Measurements from ENCODE around the gene C2CD5.
"Not testable (repeated sequence)": the region's sequence is repeated elsewhere in the genome, so short reads cannot be mapped to it uniquely, and the experiment has no call there.

The C2CD5 gene

GRCh38 chr12:22544038-22544979 is at the start of gene C2CD5:
TSS of gene C2CD5 (minus strand) at chr12:22544542. CDS start at chr12:22544150, 392 bp downstream.
- DNase-seq = peak; percentile 96 to 97

- no peak for DNase-seq
Measured at GRCh38 chr12:22593864-22594263, 49.5 kb upstream of the C2CD5 start.

GRCh38 chr12:22588817-22589216 is 44.5 kb upstream of the C2CD5 start:
- DNase-seq = no peak

GRCh38 chr12:22578328-22578727 is 34.0 kb upstream of the C2CD5 start:
- no peak for DNase-seq

GRCh38 chr12:22577667-22578066 is 33.3 kb upstream of the C2CD5 start:
- no peak for DNase-seq

GRCh38 chr12:22576473-22576872 is 32.1 kb upstream of the C2CD5 start:
- no peak for DNase-seq

- DNase-seq = no peak
Measured at GRCh38 chr12:22576065-22576464, 31.7 kb upstream of the C2CD5 start.

GRCh38 chr12:22574921-22575320 is 30.6 kb upstream of the C2CD5 start:
- no peak for DNase-seq

- DNase-seq = no peak
Measured at GRCh38 chr12:22573181-22573580, 28.8 kb upstream of the C2CD5 start.

- no peak for DNase-seq
Measured at GRCh38 chr12:22569253-22569652, 24.9 kb upstream of the C2CD5 start.

- DNase-seq = no peak
Measured at GRCh38 chr12:22562036-22563028, 18.0 kb upstream of the C2CD5 start.

GRCh38 chr12:22554750-22555149 is 10.4 kb upstream of the C2CD5 start:
- DNase-seq = not testable (repeated sequence)

GRCh38 chr12:22551624-22552023 is 7.3 kb upstream of the C2CD5 start:
- DNase-seq = no peak

- no peak for DNase-seq
Measured at GRCh38 chr12:22545255-22545654, 913 bp upstream of the C2CD5 start.

GRCh38 chr12:22543246-22544037 is 900 bp downstream of the C2CD5 start:
- peak; percentile 27 to 35 for DNase-seq

- no peak for DNase-seq
Measured at GRCh38 chr12:22541496-22542155, 2.7 kb downstream of the C2CD5 start.

- no peak for DNase-seq
Measured at GRCh38 chr12:22539055-22539454, 5.3 kb downstream of the C2CD5 start.

GRCh38 chr12:22538311-22538710 is 6.0 kb downstream of the C2CD5 start:
- no peak for DNase-seq

- DNase-seq = no peak
Measured at GRCh38 chr12:22536971-22537544, 7.3 kb downstream of the C2CD5 start.

- no peak for DNase-seq
Measured at GRCh38 chr12:22536346-22536945, 7.9 kb downstream of the C2CD5 start.

GRCh38 chr12:22535478-22535877 is 8.9 kb downstream of the C2CD5 start:
- DNase-seq = no peak
